Mucosa of stomach (tissue), 1 donor: ENCODE data around the gene SCAANT1.

Experiments
- H3K27me3 ChIP-seq: one replicate; pipeline ENCODE4 v1.7.0; 2013; ENCODE audit warnings: mild to moderate bottlenecking, low read length; ENCODE audit not compliant: control insufficient read depth, insufficient read depth
- H3K36me3 ChIP-seq: one replicate; pipeline ENCODE4 v1.7.0; 2013; ENCODE audit warnings: low read length; ENCODE audit not compliant: control insufficient read depth, insufficient read depth
- H3K4me1 ChIP-seq: one replicate; pipeline ENCODE4 v1.7.0; 2013; ENCODE audit warnings: mild to moderate bottlenecking, low read length; ENCODE audit not compliant: control insufficient read depth, insufficient read depth
- H3K4me3 ChIP-seq: one replicate; pipeline ENCODE4 v1.7.0; 2013; ENCODE audit warnings: low read length
- H3K9ac ChIP-seq: one replicate; pipeline ENCODE4 v1.7.0; 2013; ENCODE audit warnings: mild to moderate bottlenecking, low read length, moderate library complexity
- H3K9me3 ChIP-seq: one replicate; pipeline ENCODE4 v1.7.0; 2013; ENCODE audit warnings: mild to moderate bottlenecking, low read length, moderate library complexity; ENCODE audit not compliant: control insufficient read depth
- donor health status: Pancreatic carcinoma.

SCAANT1 gene

DNA sequence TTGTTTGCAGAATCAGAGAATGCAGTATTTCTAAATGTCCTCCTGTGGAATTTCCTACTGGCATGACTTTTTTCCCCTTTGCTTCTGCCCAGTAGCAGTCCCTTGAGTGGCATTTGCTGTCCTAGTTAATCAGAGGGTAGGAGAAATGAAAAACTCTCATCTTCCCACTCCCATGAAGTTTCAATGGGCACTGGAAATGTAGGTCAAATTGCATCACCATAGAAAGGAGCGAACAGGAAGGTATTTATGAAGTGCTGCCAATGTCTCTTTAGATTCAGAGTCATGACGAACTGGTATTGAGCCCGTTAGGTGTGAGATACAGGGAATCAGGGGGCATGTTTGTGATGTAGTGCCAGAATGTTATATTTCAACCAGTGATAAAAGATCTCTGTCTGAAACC lies 25.3 kb downstream of the SCAANT1 start:
- Histone ChIP-seq H3K9ac (no peak overlapping the region), H3K27me3 (no peaks in the 10 kb centered on the region), H3K4me3 (no peak overlapping the region), H3K4me1 (peaks cover 6% of the 10 kb centered on the region), H3K9me3 (no peaks in the 10 kb centered on the region), H3K36me3 (no peaks in the 10 kb centered on the region)

- no peaks in the 10 kb centered on the region for H3K4me1 ChIP-seq
- H3K36me3 ChIP-seq: no peaks in the 10 kb centered on the region
- no peaks in the 10 kb centered on the region for H3K27me3 ChIP-seq
- no peak overlapping the region for H3K4me3 ChIP-seq
- no peaks in the 10 kb centered on the region for H3K9me3 ChIP-seq
- no peak overlapping the region for H3K9ac ChIP-seq
Observed at GRCh38 chr3:63880653-63881052, 31.5 kb downstream of the SCAANT1 start.

DNA sequence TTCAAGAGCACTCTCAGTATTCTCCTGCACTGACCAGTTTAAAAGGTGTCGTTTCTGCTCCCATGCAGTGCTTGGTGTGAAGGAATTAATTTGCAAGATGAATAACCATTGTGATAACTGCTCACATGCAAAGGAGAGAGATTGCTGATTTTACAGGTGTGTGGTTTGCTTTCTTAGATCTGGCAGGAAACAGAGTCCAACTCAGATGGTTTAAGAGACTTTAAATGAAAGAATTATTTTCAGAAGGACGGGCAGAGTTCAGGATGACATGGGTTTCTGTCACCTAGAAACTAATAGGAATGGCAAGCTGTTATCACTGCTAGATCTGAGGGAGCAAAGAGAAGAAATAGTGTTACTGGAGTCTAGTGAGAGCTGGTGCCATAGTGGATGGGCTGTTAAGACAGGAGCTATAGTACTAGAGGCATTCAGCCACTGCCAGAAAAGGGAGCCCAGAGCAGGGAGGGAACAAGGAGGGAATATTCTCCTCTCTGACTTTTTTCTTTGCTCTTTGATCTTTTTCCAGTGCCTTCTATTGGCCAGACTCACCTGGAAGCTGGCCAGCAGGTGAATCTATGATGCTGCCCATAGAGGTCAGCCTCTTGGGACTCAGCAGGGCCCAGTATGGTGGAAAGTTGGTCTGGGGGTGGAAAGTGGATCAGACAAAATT lies 33.7 kb downstream of the SCAANT1 start:
- Histone ChIP-seq H3K4me1 (no peaks in the 10 kb centered on the region), H3K36me3 (no peaks in the 10 kb centered on the region), H3K27me3 (no peaks in the 10 kb centered on the region), H3K9me3 (no peaks in the 10 kb centered on the region), H3K4me3 (no peak overlapping the region), H3K9ac (no peak overlapping the region)

DNA sequence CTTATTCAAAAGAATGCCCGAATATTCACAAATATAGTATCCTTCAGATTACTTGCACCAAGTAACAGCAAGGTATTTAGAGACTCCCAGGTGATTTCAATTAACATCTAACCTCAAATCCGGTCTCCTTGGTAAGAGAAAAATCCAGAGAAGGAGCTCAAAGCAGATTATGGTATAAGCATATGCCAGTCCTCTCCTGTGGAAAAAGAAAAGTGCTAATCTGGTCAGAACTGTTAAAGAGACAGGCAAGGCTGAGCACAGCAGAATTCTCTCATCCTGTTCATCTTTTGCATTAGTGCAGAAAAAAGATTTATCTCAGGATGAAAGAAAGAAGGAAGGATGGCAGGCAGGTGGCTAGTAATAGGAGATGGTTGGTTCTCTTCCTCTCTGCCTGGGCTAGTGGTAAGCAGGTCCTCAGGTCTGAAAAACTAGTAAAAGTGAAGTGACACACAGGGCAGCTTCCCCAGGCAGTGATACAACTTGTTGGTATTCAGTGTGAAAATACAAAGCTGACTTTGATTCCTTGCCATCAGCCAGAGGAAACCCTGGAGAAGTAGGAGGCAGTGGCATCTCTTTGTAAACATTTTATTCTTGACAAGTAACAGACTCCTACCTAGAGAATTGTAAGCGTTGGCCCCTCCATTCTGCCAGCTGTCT lies 34.3 kb downstream of the SCAANT1 start:
- no peaks in the 10 kb centered on the region for H3K4me1 ChIP-seq
- no peaks in the 10 kb centered on the region for H3K36me3 ChIP-seq
- H3K27me3 ChIP-seq: no peaks in the 10 kb centered on the region
- no peak overlapping the region for H3K9ac ChIP-seq
- H3K9me3 ChIP-seq: no peaks in the 10 kb centered on the region
- H3K4me3 ChIP-seq: no peak overlapping the region

- Histone ChIP-seq H3K36me3 (no peaks in the 10 kb centered on the region), H3K4me1 (peaks cover 6% of the 10 kb centered on the region), H3K9ac (no peak overlapping the region), H3K4me3 (no peak overlapping the region), H3K9me3 (no peaks in the 10 kb centered on the region), H3K27me3 (no peaks in the 10 kb centered on the region)
Observed at GRCh38 chr3:63876260-63876659, 35.9 kb downstream of the SCAANT1 start.

GRCh38 chr3:63875510-63875909 lies 36.7 kb downstream of the SCAANT1 start:
- Histone ChIP-seq H3K4me3 (no peak overlapping the region), H3K9me3 (no peaks in the 10 kb centered on the region), H3K4me1 (peaks cover 6% of the 10 kb centered on the region), H3K27me3 (no peaks in the 10 kb centered on the region), H3K9ac (no peak overlapping the region), H3K36me3 (no peaks in the 10 kb centered on the region)

- Histone ChIP-seq H3K9me3 (no peaks in the 10 kb centered on the region), H3K36me3 (no peaks in the 10 kb centered on the region), H3K27me3 (no peaks in the 10 kb centered on the region), H3K4me3 (no peak overlapping the region), H3K9ac (no peak overlapping the region), H3K4me1 (peaks cover 6% of the 10 kb centered on the region)
Observed at GRCh38 chr3:63874769-63875168, 37.4 kb downstream of the SCAANT1 start.

- Histone ChIP-seq H3K4me1 (peaks cover 6% of the 10 kb centered on the region), H3K9me3 (no peaks in the 10 kb centered on the region), H3K36me3 (no peaks in the 10 kb centered on the region), H3K9ac (no peak overlapping the region), H3K4me3 (no peak overlapping the region), H3K27me3 (no peaks in the 10 kb centered on the region)
Observed at GRCh38 chr3:63872135-63872924, 39.9 kb downstream of the SCAANT1 start.

DNA sequence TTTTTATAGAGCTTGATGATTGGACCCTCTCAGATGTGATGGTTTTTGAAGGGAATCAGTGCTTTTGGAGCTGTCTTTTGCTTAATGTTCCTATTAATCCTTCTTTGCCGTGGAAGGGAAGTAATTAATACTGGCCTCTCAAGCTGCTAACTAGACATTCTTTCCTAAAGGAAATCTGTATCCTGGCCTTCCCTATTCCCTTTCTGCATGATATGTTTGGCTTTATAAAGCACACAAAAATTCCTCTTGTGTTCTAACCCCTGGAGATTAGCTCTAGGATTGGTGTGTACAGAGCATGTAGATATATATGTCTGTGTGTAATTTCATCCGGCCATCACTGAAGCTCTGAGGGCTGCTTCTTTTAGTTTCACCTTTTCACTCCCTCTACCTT lies 41.6 kb downstream of the SCAANT1 start:
- Histone ChIP-seq H3K4me3 (no peak overlapping the region), H3K27me3 (no peaks in the 10 kb centered on the region), H3K36me3 (no peaks in the 10 kb centered on the region), H3K9me3 (no peaks in the 10 kb centered on the region), H3K9ac (no peak overlapping the region), H3K4me1 (peaks cover 6% of the 10 kb centered on the region)

DNA sequence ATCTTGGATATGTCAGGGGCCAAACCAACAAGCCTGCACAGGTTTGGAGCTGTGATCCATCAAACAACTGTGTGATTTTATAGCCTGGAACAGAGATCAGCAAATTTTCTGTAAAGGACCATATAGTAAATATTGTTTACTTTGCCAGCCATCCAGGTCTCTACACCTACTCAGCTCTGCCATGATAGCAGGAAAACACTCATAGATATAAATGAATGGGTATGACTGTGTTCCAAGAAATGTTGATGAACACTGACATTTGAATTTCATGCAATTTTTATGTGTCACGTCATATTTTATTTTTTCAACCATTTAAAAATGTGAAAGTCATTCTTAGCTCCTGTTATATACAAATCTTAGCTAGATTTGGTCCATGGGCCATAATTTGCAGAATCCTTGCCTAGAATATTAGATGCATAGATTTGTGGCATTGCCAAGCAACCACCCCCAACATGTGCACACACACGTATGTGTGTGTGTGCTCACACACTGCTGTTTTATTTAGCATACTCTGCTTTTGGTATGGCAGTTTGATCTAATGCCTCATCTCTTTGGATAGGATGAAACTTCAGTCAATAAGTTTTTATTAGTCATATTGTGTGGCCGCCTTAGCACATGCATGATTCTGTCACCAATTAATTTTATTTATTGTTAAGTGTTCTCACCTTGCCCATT lies 42.1 kb downstream of the SCAANT1 start:
- Histone ChIP-seq H3K4me1 (peaks cover 6% of the 10 kb centered on the region), H3K36me3 (no peaks in the 10 kb centered on the region), H3K27me3 (no peaks in the 10 kb centered on the region), H3K4me3 (no peak overlapping the region), H3K9ac (no peak overlapping the region), H3K9me3 (no peaks in the 10 kb centered on the region)

- Histone ChIP-seq H3K4me3 (no peak overlapping the region), H3K9me3 (no peaks in the 10 kb centered on the region), H3K4me1 (peaks cover 13% of the 10 kb centered on the region), H3K36me3 (no peaks in the 10 kb centered on the region), H3K27me3 (no peaks in the 10 kb centered on the region), H3K9ac (no peak overlapping the region)
Observed at GRCh38 chr3:63867225-63867624, 45.0 kb downstream of the SCAANT1 start.

- H3K36me3 ChIP-seq: no peaks in the 10 kb centered on the region
- H3K9ac ChIP-seq: peak overlapping the region; percentile 80
- H3K4me3 ChIP-seq: no peak overlapping the region
- H3K4me1 ChIP-seq: peaks cover 21% of the 10 kb centered on the region
- H3K9me3 ChIP-seq: no peaks in the 10 kb centered on the region
- H3K27me3 ChIP-seq: no peaks in the 10 kb centered on the region
Observed at GRCh38 chr3:63864965-63865327, 47.2 kb downstream of the SCAANT1 start.
